ENCODE data around the gene CIROP. TPM values are rescaled to one million over a fixed set of nuclear protein-coding genes. Genes with fewer than 3 reads are reported as not detected.

CIROP gene
- total RNA-seq = not detected in 2 replicates

DNA sequence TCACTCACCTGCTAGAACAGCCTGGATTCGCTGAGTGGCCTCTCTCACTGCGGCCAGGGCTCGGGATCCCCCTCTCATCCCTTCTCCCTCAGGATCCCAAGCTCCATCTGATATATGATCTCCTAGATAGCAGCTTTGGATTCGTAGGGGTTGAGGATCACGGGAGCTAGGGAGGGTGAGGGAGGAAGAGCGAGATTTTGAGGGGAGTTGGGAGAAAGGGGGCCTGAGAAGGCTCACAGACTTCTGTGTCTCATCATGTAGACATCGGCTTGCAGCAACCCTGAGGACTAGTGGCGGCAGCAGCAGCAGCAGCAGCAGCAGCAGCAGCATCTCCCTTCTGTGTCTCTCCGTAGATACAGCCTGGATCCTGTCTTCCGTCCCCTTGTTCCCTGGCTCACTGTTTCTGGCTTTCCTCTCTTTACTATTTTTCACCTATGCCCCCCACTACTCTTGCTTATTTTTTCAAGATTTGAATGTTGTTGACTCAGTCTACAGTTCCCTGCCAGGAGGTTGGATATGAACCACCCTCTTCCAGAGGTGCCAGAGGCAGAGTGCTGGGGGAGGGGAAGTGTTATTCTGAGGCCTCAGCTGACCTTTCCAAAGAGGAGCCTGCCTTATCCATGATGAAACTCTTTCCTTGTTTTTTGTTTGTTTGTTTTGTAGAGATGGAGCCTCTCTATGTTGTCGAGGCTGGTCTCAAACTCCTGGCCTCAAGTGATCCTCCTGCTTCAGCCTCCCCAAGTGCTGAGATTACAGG, at the start of gene CIROP:
Gene CIROP, minus strand, starts transcription at position 399 of the 757 bp plus-strand sequence. Its CDS starts 69 bp downstream, at position 330.
- DNase-seq (ENCODE audit: low read depth in 2 of 2) = no peak

DNA sequence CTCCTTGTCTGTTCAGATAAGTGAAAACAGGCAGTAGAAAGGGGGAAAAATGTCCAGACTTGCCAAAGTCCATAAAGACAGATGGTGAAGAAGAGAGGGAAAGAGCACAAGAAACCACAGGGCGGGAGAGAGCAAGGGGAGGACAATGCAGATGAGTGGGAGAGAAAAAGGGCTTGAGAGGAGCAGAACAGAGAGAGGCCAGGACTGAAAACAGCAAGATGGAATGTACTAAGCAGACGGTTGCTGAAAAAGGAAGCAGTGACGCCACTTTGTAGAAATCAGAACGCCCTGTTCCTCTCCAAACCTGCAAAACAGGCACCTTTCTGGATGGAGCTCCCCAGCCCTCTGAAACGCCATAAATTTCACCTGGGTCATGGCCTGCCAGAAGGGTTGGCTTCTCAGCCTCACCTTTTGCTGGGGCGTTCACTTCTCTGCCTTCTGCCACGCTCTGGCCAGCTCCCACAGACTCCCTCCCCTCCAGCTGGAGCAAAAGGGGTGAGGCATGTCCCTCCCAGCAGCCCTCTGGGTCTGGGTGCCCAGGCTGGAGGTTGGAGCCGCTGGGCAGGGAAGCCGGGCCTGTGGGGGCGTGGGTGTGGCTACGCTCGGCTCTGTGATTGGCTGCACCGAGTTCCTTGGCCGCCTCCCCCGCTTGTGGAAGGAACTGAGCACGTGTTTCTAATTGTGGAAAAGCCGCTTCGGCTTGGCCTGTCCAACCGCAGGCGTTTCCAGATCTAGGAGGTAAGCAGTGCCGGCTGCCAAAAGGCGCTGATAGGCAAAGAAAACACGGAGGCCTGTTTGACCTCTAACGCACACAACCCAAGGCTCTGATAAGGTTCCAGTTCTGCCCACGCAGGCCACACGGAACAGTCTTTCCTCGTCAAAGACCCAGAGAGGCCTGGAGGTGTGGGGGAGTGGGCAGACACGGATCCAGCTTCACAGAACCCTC, 49.3 kb upstream of the CIROP start:
- DNase-seq (ENCODE audit: low read depth in 2 of 2) = no peak

GRCh38 chr14:23151342-23151741, 46.6 kb upstream of the CIROP start:
- DNase-seq (ENCODE audit: low read depth in 2 of 2) = no peak

GRCh38 chr14:23149745-23150144, 45.0 kb upstream of the CIROP start:
- no peak for DNase-seq (ENCODE audit: low read depth in 2 of 2)

DNA sequence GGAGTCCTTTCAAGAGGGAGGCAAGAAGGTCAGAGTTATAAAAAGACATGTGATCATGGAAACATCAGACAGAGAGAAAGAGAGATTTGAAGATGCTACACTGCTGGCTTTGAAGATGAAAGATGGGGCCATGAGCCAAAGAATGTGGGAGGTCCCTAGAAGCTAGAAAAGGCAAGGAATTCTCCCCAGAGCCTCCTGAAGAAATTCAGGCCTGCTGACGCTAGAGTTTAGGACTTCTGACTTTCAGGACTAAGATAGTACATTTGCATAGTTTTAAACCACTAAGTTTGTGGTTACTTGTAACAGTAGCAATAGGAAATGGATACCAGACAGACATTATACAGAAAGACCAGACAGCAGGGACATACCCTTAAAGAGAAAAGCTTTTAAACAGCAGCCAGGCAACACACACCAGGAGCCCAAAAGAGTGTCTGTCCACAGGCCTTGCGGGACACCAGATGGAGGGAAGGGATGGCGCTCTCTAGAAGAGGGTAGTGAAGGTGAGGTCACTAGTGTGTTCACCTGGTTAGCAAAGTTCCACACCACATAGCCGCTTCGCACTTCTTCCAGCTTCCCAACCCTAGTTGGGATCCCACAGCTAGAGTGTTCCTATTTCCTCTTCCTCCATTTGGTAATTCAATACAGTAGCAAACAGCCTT, 43.9 kb upstream of the CIROP start:
- DNase-seq (ENCODE audit: low read depth in 2 of 2) = no peak

DNA sequence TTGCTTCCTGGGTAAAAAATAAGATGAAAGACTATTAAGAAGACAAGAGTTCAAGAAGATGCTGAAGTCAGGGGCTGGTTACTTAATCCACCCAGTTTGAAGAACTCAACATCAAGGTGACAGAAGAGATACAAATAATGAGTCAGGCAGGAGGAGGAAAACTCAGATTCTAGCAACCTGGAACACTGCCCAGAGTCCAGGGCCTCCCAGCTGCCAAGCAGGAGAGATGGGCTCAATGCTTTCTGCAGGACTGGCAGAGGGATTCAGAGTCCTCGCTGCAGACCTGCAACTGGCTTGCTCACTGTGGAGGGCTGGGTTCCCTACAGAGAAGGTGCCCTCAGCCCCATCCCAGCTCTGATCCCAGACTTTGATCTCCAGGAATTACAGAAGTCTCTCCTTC, 42.9 kb upstream of the CIROP start:
- DNase-seq (ENCODE audit: low read depth in 2 of 2) = no peak

DNA sequence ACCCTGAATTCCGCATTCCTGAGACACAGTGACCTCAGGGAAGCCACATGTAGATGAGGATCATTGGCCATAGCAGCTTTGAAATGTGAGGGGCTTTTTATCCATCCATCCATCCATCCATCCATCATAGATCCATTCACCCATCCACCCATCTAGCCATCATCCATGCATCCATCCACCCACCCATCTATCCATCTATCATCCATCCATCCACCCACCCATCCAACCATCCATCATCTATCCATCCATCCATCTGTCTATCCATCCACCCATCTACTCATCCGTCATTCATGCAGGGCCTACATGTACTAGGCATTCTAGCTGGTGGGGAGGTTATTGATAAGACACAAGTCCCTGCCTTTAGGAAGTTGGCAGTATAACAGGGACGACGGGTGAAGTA, 42.2 kb upstream of the CIROP start:
- no peak for DNase-seq (ENCODE audit: low read depth in 2 of 2)

- no peak for DNase-seq (ENCODE audit: low read depth in 2 of 2)
Observed at GRCh38 chr14:23146351-23146910, 41.6 kb upstream of the CIROP start.

GRCh38 chr14:23145794-23146350, 41.1 kb upstream of the CIROP start:
- DNase-seq (ENCODE audit: low read depth in 2 of 2) = no peak

- DNase-seq (ENCODE audit: low read depth in 2 of 2) = no peak
Observed at GRCh38 chr14:23143911-23144310, 39.1 kb upstream of the CIROP start.

- no peak for DNase-seq (ENCODE audit: low read depth in 2 of 2)
Observed at GRCh38 chr14:23142826-23143225, 38.0 kb upstream of the CIROP start.

DNA sequence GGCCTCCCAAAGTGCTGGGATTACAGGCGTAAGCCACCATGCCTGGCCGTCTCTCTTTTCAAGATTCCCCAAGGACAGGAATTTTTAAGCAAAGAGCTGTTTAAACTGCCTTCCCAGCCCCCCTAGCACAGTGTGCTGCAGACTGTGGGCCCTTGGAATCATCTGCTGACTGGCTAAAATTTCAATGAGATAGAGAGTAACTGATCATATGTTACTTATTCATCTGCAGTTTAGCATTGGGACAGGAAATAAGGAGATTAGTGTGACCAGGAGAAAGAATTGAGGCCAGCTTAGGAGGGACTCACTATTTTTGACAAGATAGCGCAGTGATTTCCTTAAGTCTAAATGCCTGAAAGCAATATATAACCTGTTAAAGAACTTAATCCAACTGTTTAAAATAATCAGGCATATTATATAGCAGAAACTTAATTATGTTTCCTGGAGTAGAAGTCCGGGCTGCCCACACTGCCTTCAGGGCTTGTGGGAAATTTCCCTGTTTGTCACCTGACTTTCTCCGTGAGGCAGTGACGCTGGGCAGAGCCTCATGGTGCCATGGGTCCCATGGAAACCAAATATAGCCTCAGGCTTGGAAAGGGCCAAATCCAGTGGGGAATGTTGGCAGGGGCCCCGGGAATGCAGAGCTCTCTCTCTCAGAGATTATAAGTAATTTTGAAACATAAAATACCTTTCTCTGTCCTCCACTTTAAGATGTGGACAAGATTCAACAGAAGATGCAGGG, 37.1 kb upstream of the CIROP start:
- no peak for DNase-seq (ENCODE audit: low read depth in 2 of 2)

- no peak for DNase-seq (ENCODE audit: low read depth in 2 of 2)
Observed at GRCh38 chr14:23140371-23140770, 35.6 kb upstream of the CIROP start.

DNA sequence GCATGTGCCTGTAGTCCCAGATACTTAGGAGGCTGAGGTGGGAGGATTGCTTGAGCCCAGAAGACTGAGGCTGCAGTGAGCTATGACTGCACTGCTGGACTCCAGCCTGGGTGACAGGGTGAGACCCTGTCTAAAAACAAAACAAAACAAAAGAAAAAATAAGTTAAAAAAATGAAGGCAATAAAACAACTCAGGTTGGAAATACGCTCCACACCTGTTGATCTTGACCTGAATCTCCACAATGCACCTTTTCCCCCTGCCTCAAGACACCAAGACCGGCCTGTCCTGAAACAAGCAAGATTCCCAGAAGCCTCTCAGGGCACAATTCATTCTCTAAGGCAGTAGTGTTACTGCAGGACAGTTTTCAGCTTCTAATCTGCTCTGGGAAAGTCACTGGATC, 35.1 kb upstream of the CIROP start:
- DNase-seq (ENCODE audit: low read depth in 2 of 2) = no peak

GRCh38 chr14:23137813-23138535, 33.2 kb upstream of the CIROP start:
- DNase-seq (ENCODE audit: low read depth in 2 of 2) = no peak

DNA sequence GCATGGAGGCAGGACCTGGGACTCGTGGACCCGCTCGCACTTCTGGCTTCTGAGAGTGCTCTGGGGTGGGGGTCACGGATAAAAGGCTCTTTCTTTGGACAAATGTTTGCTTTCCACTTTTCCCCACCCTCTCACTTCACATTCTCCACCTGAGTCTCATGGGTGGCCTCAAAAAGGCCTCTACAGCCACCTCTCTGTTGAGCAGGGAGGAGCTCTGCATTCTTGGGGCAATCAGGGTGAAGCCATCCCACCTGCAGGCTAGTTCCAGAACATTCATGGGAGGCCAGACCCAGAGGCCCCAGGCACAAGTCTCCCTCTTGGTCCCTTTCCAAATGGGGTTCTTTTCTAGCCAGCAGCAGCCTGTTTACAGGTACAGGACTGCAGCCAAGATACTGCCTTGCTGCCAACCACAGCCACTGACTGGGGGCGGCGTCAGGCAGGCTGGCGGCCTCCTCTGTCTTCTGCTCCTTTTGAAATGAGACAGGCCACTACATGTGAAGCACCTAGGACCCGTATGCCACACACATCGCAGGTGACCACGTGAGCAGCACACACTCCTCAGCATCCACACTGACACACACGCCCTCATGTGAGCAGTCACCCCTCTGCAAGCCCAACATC, 32.5 kb upstream of the CIROP start:
- DNase-seq (ENCODE audit: low read depth in 2 of 2) = no peak

DNA sequence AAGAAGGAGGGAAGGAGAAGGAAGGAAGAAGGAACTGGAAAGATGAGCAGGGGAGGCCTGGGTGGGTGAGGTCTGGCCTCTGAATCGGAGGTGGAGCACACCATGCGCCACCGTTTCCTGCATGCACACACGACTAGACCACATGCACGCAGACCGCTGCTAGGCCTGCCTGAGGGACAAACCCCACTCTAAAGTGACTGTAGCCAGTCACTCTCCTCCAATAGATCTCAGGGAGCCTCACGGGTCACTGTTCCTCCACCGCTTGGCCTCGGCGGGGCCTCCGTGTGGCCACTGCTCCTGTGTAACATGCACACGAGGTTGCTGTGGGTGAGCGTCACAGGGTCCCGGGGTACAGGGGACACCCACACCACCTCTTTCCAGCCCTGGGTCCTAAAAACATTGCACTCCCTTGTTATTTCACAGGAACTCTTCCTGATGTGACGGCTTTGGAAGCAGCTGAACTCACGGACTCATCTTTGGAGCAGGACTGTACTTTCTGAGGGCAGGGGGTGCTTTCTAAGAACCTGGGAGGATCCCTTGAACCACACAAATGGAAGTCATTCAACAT, 31.9 kb upstream of the CIROP start:
- DNase-seq (ENCODE audit: low read depth in 2 of 2) = no peak

DNA sequence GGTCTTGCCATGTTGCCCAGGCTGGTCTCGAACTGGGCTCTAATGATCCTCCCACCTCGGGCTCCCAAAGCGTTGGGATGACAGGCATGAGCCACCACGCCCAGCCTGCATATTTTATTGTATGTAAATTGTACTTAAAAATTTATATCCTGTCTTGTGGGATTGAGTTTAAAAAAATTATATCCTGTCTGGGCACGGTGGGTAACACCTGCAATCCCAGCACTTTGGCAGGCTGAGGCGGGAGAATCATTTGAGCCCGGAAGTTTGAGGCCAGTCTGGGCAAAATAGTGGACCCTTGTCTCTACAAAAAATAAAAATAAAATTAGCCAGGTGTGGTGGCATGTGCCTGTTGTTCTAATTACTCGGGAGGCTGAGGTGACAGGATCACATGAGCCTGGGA, 28.2 kb upstream of the CIROP start:
- DNase-seq (ENCODE audit: low read depth in 2 of 2) = no peak

DNA sequence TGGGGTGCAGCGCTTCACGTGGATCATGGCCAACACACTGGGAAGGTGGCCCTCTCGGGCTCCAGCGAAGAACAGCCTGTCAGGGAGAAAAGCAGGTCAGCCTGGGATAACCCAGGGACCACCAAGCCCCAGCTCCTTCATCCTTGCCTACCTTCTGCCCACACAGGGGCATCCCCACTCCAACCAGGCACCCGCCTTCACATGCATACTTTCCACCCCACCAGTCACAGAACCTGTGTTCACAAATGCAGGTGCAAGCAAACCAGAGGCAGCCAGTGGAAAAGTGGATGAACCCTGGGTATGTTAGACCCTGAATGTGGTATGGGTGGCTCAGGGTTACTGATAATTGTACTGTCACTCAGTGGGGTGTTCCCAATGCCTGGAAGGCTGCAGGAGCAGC, 26.7 kb upstream of the CIROP start:
- DNase-seq (ENCODE audit: low read depth in 2 of 2) = no peak

All from dermis microvascular lymphatic vessel endothelial cell (primary cell).